ENCODE measurements around the gene DNAJC7. TPM values are rescaled to one million over a fixed set of nuclear protein-coding genes. Genes with fewer than 3 reads are reported as not detected.

DNAJC7 gene
- total and polyA plus RNA-seq, 7 donors = 46.7 to 91.6 (median 57.1) TPM

- Histone ChIP-seq H3K4me3 (no peak overlapping the region), H3K27ac (no peak overlapping the region), H3K36me3 (no peaks in the 10 kb centered on the region), H3K27me3 (no peaks in the 10 kb centered on the region), H3K4me1 (no peaks in the 10 kb centered on the region), H3K9me3 (no peaks in the 10 kb centered on the region)
- intact Hi-C loops (cut with DNase I) = no loop called here
- WGBS, 2 donors = 82 to 83% methylated on average over 3 of the region's 3 CpGs
- no peak for TF ChIP-seq EP300 (IDR thresholded peaks at IDR 0.05)
- no peak for TF ChIP-seq CTCF (IDR thresholded peaks at IDR 0.05)
- TF ChIP-seq POLR2AphosphoS5 (IDR thresholded peaks at IDR 0.05) = no peak
- no peak for TF ChIP-seq POLR2A (IDR thresholded peaks at IDR 0.05)
- DNase-seq = no peak
Observed at GRCh38 chr17:41944943-41945342, 72.3 kb downstream of the DNAJC7 start.

GRCh38 chr17:41943492-41943891 lies 73.7 kb downstream of the DNAJC7 start:
- no peak for TF ChIP-seq POLR2A (IDR thresholded peaks at IDR 0.05)
- no peak for TF ChIP-seq POLR2AphosphoS5 (IDR thresholded peaks at IDR 0.05)
- no peak for TF ChIP-seq CTCF (IDR thresholded peaks at IDR 0.05)
- no peak for TF ChIP-seq EP300 (IDR thresholded peaks at IDR 0.05)
- WGBS, 2 donors = 94 to 95% methylated on average over 3 of the region's 3 CpGs
- no peaks in the 10 kb centered on the region for H3K36me3 ChIP-seq
- no peak for DNase-seq
- no peaks in the 10 kb centered on the region for H3K9me3 ChIP-seq
- H3K4me1 ChIP-seq = no peaks in the 10 kb centered on the region
- H3K27ac ChIP-seq = no peak overlapping the region
- H3K4me3 ChIP-seq = no peak overlapping the region
- H3K27me3 ChIP-seq = no peaks in the 10 kb centered on the region
- intact Hi-C loops (cut with DNase I) = no loop called here

GRCh38 chr17:41942626-41943373 lies 74.4 kb downstream of the DNAJC7 start:
- DNase-seq = no peak
- H3K4me1 ChIP-seq = no peaks in the 10 kb centered on the region
- no peaks in the 10 kb centered on the region for H3K27me3 ChIP-seq
- no peaks in the 10 kb centered on the region for H3K36me3 ChIP-seq
- no peak overlapping the region for H3K27ac ChIP-seq
- intact Hi-C loops (cut with DNase I) = no loop called here
- 93 to 97% methylated on average over 8 of the region's 8 CpGs for WGBS, 2 donors
- TF ChIP-seq EP300 (IDR thresholded peaks at IDR 0.05) (no peak), CTCF (IDR thresholded peaks at IDR 0.05) (no peak), POLR2A (IDR thresholded peaks at IDR 0.05) (no peak), POLR2AphosphoS5 (IDR thresholded peaks at IDR 0.05) (no peak)
- H3K4me3 ChIP-seq = no peak overlapping the region
- H3K9me3 ChIP-seq = no peaks in the 10 kb centered on the region

- TF ChIP-seq POLR2AphosphoS5 (IDR thresholded peaks at IDR 0.05) = no peak
- TF ChIP-seq POLR2A (IDR thresholded peaks at IDR 0.05) = no peak
- no peak for TF ChIP-seq EP300 (IDR thresholded peaks at IDR 0.05)
- TF ChIP-seq CTCF (IDR thresholded peaks at IDR 0.05) = no peak
- Histone ChIP-seq H3K27ac (no peak overlapping the region), H3K9me3 (no peaks in the 10 kb centered on the region), H3K27me3 (no peaks in the 10 kb centered on the region), H3K4me3 (no peak overlapping the region), H3K36me3 (peaks cover 0 to 8% (median 0%) of the 10 kb centered on the region in 4 donors), H3K4me1 (no peaks in the 10 kb centered on the region)
- DNase-seq = no peak
- WGBS, 2 donors = 90 to 95% methylated on average over 5 of the region's 5 CpGs
- intact Hi-C loops (cut with DNase I) = no loop called here
Observed at GRCh38 chr17:41941168-41941567, 76.1 kb downstream of the DNAJC7 start.

- no peak for TF ChIP-seq EP300 (IDR thresholded peaks at IDR 0.05)
- TF ChIP-seq POLR2A (IDR thresholded peaks at IDR 0.05) = no peak
- no peak for TF ChIP-seq POLR2AphosphoS5 (IDR thresholded peaks at IDR 0.05)
- TF ChIP-seq CTCF (IDR thresholded peaks at IDR 0.05) = no peak
- Histone ChIP-seq H3K36me3 (peaks cover 0 to 21% (median 0%) of the 10 kb centered on the region in 4 donors), H3K27ac (no peak overlapping the region), H3K4me3 (no peak overlapping the region), H3K4me1 (no peaks in the 10 kb centered on the region), H3K9me3 (no peaks in the 10 kb centered on the region), H3K27me3 (no peaks in the 10 kb centered on the region)
- intact Hi-C loops (cut with DNase I) = no loop called here
- no peak for DNase-seq
- 91 to 92% methylated on average over 6 of the region's 6 CpGs for WGBS, 2 donors
Observed at GRCh38 chr17:41939693-41940090, 77.5 kb downstream of the DNAJC7 start.
